HG02571 (cell line): ENCODE measurements around the gene KMT2E.
"Not testable (repeated sequence)": the region's sequence is repeated elsewhere in the genome, so short reads cannot be mapped to it uniquely, and the experiment has no call there.

Experiments
- ATAC-seq: cut with Tn5 transposase; IDR thresholded peaks from one replicate; pipeline ENCODE4 v1.9.1; 2021; ENCODE audit warnings: mild to moderate bottlenecking, moderate library complexity; ENCODE audit not compliant: unreplicated experiment

The KMT2E gene, protein sequence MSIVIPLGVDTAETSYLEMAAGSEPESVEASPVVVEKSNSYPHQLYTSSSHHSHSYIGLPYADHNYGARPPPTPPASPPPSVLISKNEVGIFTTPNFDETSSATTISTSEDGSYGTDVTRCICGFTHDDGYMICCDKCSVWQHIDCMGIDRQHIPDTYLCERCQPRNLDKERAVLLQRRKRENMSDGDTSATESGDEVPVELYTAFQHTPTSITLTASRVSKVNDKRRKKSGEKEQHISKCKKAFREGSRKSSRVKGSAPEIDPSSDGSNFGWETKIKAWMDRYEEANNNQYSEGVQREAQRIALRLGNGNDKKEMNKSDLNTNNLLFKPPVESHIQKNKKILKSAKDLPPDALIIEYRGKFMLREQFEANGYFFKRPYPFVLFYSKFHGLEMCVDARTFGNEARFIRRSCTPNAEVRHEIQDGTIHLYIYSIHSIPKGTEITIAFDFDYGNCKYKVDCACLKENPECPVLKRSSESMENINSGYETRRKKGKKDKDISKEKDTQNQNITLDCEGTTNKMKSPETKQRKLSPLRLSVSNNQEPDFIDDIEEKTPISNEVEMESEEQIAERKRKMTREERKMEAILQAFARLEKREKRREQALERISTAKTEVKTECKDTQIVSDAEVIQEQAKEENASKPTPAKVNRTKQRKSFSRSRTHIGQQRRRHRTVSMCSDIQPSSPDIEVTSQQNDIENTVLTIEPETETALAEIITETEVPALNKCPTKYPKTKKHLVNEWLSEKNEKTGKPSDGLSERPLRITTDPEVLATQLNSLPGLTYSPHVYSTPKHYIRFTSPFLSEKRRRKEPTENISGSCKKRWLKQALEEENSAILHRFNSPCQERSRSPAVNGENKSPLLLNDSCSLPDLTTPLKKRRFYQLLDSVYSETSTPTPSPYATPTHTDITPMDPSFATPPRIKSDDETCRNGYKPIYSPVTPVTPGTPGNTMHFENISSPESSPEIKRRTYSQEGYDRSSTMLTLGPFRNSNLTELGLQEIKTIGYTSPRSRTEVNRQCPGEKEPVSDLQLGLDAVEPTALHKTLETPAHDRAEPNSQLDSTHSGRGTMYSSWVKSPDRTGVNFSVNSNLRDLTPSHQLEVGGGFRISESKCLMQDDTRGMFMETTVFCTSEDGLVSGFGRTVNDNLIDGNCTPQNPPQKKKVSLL (N-terminal part only)

DNA sequence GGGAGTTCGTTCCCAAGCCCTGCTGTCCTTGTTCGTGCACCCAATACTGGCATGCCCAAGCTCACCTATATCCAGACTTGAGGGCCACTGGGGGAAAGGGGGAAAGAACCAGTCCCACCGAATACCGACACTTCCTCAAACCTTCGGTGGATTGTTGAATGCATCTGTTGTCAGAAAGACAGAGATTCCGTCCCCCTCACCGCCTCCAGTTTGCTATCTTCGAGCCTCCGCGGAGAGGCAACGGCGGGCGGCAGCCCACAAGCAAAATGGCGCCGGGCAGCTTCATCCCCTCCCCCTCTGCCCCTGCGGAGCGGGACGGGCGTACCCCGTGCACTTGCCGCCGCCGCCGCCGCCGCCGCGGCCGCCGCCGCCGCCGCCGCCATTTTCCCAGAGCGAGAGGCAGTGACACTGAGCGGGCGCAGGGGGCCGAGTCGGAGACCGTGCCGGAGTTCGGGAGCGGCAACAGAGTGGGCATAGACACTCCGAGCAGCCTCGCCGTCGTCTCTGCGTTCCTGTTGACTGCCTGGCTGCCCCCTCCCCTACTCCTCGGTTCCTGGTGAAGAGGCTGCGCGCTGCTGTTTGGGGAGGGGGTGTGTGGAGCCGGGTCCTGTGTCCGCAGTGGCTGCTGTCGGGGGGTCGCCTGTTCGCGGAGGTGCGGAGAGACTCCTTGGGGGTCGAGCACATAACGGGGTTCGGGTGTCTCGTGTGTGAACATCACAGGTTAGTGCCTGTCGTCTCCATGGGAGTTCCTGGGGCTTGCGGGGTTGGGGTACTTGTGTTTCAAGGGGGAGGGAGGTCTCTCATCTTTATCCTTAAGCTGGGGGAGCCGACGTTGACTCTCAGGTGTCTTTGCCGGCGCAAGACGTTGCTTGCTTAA lies at the start of gene KMT2E:
KMT2E (plus strand) TSS at position 390 of the 877 bp plus-strand sequence. CDS start 26,748 bp downstream, outside the sequence.
- ATAC-seq: peak; percentile 23

DNA sequence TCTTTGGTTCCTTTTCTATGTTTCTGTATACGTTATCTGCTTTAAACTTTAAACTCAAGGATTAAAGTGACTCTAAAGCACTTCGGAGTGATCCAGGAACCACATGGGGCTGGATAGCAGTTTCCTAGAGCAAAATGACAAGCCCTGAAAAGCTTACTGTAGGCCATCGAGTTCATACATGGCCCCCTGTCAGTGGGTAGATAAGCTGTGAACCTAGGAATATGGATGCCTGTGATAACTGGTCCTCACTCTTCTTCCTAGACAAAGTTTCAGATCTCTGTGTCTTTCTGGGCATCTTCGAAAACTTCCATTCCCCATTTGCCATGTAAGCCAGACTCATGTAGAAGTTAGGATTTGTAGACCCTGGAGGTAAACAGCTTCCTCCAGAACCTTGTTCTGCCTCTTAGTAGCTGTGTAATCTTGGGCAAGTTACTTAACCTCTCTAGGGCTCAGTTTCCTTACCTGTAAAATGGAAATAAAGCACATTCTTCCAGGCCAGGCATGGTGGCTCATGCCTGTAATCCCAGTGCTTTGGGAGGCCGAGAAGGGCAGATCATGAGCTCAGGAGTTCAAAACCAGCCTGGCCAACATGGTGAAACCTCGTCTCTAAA lies 49.3 kb upstream of the KMT2E start:
- no peak for ATAC-seq

DNA sequence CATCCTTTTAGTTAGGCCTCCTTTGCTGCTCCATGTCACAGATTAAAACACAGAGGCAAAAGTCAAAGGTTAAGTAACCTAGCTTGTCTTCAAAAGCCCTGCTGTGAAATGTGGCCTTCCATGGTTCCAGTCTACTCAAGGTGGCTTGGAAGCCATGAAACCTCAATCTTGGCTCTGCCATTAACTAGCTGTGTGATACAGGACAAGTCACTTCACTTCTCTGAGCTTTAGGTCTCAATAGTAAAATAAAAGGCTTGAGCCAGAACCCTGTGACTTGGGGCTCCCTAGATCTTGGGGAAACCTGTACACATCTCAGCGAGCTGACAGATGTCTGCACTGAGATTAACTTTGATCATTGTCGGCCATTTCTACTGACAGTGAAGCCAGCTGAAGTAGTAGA lies 48.0 kb upstream of the KMT2E start:
- ATAC-seq: no peak

DNA sequence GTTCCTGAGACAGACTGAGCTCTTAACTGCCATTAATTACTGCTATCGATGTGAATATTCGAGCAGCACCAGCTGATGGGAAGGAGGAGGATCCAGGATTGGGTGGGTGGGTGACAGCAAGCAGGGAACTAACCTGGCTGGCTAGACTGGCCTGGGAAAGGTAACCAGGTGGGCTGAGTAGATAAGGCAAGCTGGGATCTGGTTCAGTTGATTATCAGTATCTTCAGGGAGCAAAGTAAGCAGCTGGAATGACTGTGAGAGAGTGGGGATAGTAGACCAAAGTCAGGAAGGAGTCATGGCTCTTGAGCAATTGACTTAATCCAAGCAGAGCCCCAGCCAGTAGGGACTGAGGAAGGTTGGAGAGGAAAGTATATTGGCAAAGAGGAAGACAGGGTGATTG lies 46.9 kb upstream of the KMT2E start:
- ATAC-seq: no peak

DNA sequence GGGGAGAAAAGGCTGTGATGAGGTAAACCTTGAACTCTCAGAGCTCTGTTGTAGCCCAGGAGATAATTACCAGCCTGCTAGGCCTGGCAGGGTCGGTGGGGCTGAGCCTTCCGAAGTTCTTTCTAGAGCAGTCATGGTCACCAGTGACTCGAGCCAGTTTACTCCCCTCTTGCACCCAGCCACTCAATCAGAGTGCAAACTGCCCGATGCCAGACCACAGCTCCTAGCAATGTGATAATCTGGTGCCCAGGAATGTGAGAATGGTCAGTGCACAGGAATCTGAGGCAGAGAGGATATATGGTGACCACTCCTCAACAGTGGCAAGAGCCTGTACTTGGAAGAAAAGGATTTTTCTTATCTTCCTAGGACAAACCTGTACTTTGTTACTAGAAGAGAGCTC lies 46.4 kb upstream of the KMT2E start:
- no peak for ATAC-seq

DNA sequence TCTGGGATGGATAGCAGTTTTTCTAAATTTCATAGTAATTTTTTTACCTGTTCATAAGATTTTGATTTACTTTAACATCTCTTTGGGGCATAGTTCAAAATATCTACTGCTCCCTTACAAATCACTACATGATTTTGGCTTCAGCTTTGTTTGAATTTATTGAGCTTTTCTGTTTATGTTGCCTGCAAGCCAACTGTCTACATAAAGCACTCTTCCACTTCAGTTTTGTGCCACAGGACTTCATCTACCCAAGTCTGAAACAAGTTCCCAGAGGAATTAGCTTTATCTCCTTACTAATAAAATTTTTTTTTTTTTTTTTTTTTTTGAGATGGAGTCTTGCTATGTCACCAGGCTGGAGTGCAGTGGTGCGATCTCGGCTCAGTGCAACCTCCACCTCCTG lies 45.4 kb upstream of the KMT2E start:
- no peak for ATAC-seq

DNA sequence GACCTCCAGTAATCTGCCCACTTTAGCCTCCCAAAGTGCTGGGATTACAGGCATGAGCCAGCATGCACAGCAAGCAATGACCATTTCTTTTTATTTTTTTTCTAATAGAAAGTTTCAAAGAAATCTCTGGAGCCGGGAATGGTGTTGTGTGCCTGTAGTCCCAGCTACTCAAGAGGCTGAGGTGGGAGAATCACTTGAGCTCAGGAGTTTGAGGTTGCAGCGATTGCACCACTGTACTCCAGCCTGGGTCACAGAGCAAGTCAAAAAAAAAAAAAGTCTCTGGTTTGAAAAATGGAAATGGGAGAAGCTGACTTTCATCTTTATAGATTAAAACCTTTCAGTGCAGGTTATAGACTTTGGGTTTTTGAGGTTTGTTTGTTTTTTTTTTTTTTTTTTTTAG lies 44.8 kb upstream of the KMT2E start:
- ATAC-seq: no peak

DNA sequence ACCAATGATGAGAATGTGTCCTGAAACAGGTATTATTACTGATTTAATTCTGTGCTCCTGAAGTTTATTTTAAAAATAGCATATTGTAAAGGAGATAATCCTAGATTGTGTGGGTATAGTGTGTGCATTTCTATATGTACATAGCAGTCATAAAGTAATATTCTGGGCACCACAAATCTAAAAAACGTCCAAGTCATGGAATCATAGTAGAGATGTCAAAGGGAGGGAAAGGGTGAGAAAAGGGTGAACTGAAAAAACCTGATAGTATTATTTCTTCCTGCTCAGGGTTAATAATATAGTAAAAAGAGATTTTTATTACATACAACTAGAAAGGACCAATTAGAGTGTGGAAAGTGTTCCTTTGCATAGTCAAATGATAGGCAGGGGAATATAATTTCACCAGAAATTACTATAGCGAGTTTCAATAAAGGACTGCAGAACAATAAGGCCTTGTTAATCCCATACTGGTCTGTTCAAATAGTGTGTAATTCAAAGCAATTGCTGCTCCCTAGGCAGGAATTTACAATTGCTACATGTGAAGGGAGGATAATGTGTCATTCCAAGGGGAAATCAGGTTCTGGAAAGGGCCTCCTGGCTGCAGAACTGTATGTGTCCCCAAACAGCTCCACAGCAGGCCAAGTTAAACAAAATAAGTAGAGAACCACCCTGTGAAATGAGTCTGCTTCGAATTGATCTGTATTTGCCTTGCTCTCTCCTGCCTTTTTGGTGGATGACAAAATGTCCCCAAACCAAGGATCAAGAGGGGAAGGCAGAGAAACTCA lies 42.5 kb upstream of the KMT2E start:
- no peak for ATAC-seq

DNA sequence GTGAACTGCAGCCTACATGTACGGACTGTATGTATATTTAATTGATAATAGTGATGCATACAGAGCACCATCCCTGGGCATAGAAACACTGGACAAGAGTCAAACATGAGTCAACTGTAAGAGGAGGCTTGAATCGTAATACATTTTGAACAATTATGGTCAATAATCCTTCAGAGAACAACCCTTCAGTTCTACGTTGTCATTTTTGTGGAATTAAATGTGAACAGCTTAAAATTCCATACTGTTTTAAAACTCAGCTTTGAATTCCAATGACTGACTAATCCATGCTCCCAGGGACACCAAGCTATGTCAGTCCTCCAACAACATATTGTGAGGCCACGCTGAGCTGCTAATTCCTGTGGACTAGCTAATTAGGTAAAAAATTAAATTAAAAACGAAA lies 41.5 kb upstream of the KMT2E start:
- ATAC-seq: no peak

DNA sequence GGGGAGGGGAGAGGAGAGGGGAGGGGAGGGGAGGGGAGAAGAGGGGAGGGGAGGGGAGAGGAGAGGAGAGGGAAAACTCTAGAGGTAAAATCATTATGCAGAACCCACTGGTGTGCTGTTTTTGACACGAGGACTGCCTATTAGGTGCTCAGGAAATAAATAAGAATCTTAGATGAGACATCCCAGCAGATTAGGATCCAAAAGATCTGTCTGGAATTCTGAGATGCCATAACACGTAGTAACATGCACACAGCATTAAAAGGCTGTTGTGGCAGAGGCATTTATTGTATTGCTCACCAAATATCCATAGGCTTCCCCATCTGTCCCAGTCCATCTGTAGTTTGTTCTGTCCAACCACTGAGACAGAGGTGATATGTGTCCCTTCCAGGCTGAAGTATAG lies 40.8 kb upstream of the KMT2E start:
- ATAC-seq: no peak

DNA sequence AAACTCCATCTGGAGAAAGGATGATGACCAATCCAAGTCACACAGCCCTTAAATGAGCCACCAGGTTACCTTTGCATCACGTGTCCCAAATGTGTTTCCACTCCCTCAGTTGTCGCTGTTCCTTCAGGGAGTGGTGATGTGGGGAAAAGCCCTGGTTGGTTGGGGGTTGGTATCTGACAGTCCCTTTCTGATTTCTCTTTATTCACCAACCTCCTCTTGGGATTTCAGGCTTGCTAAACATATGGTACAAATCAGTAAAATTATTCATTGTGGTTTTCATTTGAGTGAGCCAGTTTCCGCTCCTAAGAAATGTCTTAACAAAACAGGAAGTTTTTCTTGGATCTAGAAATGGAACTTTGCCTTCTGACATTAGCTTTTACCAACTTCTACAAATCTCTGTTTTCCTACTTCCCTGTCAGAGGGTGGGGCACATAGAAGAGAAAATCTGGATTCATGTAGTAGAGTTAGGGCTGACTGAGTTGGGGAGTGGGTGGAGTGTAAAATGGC lies 40.0 kb upstream of the KMT2E start:
- ATAC-seq: no peak

DNA sequence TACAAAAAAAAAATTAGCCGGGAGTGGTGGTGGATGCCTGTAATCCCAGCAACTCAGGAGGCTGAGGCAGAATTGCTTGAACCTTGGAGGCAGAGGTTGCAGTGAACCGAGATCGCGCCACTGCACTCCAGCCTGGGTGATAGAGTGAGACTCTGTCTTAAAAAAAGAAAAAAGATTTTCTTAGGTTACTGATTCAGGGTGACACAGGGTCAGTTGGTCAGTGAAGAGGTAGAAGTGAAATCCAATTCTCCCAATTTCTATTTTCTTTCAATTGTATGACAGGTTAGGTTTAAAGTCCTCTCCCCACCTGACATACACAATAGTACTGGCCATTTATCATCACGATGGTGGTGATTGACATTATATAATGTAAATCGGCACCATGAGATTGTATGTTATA lies 38.5 kb upstream of the KMT2E start:
- not testable (repeated sequence) for ATAC-seq

DNA sequence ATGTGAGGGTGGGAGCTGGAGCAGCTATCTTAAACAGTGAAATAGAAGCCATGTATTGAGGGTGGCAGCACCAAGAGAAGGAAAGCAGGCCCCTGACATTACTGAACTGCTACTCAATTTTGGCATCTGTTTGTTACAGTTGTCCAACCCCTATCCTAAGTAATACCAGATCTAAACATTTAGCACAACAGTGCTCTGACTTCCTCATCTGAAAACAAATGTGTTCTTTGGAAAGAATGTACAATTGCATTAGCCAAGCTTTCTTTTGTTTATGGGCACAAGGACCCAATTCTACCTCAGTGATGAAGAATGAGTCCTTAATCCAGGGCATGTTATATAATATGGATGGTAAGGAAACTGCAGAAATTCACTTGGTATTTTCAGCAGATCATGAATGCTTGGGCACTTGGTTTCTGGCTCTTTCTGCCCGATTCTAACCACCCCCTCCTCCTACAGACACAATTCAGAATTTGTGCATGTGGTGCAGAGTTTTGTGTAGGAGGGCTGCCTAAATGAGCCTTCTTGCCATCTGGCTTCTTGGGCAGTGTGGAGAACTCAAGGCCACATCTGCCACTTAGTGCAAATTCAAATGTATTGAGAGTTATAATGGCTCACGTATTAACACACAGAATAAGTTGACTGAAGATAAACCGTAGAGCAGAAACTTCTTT lies 36.9 kb upstream of the KMT2E start:
- no peak for ATAC-seq

DNA sequence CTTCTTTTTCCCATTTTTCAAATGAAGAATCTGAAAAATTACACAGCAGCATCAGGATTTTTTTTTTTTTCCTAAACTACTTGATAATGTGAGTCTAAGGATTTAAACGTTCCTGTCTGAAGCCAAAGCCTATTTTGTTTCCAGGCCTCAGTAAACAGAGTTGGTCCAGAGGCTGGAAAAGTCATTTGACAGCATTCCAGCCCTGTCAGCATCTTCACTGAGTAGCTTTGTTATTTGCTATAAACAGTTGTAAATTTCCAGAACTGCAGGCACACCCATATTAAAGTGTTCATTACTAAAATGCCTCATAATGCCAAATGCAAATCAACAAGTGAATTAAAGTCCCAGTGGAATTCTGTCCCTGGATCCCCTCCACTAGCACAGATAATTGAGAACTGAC lies 35.5 kb upstream of the KMT2E start:
- ATAC-seq: no peak

DNA sequence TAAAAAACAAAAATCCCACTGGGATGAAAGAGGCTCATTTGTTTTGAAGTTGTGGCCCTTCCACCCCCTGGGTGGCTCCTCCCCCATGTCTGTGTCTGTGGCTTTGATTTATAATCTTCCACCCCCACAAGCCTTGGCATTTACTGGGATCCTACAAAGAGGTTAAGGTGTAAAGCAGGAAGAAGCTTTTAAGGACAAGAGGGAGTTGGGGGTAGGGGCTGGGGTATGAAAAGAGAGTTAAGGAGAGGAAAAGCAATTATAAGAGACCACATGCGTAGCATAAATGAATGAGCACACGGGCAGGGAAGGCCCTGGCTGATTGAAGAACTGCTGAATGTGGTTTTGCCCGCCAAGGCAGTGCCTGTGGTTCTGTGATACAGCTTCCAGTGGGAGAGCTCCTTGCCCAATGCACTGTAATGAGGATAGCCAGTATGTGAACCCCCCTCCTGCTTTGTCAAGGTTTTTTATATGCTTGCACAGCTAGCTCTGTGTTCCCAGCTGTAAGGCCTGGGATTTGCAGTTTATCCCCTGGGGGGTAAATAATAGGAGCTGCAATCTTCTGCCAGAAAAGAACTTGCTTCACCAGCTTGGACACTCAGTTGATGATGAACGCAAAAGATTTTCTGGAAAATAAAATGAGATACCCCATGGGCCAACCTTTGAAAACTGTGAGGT lies 34.7 kb upstream of the KMT2E start:
- no peak for ATAC-seq

DNA sequence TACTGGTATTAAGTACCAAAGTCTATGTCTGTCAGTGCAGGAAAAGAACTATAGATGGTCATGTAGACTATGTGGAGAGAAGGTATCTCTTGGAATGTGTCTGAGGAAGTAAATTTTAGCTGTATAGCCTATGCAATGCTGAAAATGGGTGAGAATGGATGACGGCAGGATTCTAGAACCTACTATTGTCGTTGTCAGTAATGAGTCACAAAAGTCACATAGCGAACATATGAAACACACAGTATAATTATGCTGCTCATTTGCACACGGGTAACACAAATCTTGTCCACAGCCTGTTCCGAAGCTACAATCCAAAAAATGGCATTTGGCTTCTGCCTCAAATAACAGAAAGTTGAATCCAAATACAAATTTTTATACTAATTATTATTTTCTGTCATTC lies 33.6 kb upstream of the KMT2E start:
- no peak for ATAC-seq

DNA sequence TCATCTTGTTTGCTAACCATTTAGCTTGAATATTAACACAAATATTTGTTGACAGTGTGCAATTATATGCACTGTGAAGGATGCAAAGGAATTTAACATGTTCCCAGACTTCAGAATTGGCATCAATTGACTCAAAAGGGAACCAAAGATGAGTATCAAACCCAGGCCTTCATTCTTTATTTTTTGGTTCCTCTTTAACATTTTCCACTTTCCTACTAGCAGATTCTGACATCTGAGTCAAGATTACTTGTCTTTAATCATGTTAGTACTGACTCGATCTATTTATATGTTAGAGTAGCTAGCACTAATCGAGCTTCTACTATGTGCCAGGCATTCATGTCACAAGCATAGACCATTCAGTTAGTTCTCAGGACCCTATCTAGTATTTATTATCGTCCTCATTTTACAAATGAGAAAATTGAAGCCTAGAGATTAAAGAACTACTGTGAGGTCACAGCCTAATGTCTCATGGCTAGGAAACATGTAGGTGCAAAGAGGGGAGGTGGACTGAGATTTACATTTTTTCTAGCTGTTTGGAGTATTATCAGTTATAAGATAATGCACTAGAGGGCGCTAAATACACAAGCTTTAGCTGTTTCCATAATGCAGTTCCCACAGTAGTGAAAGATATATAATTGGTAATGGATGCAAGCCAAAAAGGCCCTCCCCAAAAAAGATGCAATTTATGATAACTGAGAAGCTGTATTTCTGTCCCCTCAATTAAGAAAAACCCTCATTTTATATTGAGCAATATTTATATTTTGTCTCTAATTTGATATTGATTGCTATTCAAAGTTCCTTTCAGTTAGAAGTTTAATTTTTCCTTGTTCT lies 32.9 kb upstream of the KMT2E start:
- no peak for ATAC-seq
